Erythroblast (primary cell): ENCODE data around the gene TAOK1.

ENCODE experiments used
- GATA1 ChIP-seq: IDR thresholded peaks from 2 replicates; pipeline ENCODE4 v1.6.1; 2011; ENCODE audit warnings: low read depth, mild to moderate bottlenecking, control low read depth, low read length, moderate library complexity
- POLR2A ChIP-seq: IDR thresholded peaks from 2 replicates; pipeline ENCODE4 v1.6.1; 2011; ENCODE audit warnings: mild to moderate bottlenecking, low read length

DNA sequence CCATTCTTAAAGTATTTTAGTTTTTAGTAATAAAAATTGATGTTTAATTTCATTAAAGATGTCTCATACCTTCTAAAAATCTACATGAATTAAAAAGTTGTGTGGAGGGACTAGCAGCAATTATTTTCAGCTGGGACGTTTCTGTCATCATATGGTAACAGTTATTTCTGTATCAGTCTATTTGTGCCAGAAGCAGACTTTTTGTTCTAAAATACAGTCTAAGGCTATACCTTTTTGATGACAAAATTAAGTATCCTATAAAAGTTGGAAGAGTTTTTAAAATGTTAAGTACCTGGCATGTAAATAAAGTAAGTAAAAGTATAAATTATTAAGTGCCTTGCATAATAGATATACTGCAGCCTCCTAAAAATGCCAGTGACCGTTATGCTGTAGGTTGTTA lies 5.9 kb downstream of the TAOK1 start:
- TF ChIP-seq POLR2A (no peak), GATA1 (no peak)
